GM06990 (cell line): ENCODE data around the gene CHAC1.

Source experiments
- DNase-seq: peaks from one replicate; pipeline ENCODE4 v3.0.0-alpha.2; 2011; ENCODE audit not compliant: insufficient read length; ENCODE audit errors: extremely low read depth
- H3K27me3 ChIP-seq: replicated peaks from 2 replicates; pipeline ENCODE4 v1.6.0; 2011; ENCODE audit warnings: low read length; ENCODE audit not compliant: control insufficient read depth, insufficient read depth
- H3K36me3 ChIP-seq: 2 replicates; pipeline ENCODE4 v1.5.1; 2011; ENCODE audit warnings: low read length; ENCODE audit not compliant: control insufficient read depth, insufficient read depth
- H3K4me3 ChIP-seq: replicated peaks from 2 replicates; pipeline ENCODE4 v1.5.1; 2011; ENCODE audit warnings: low read depth, mild to moderate bottlenecking, control low read depth, low read length
- CTCF ChIP-seq: IDR thresholded peaks from 2 replicates; pipeline ENCODE4 v1.5.1; 2011; ENCODE audit warnings: low read length, control low read depth, mild to moderate bottlenecking, inconsistent platforms; ENCODE audit not compliant: insufficient read depth, poor library complexity, severe bottlenecking

CHAC1 gene

GRCh38 chr15:40955930-40956540 lies 2.8 kb downstream of the CHAC1 start:
- no peak for TF ChIP-seq CTCF
- no peaks in the 10 kb centered on the region for H3K27me3 ChIP-seq
- H3K4me3 ChIP-seq = no peak overlapping the region
- no peaks in the 10 kb centered on the region; the same call in 1 of the 2 replicates for H3K36me3 ChIP-seq
- no peak for DNase-seq

- DNase-seq = no peak
- no peak for TF ChIP-seq CTCF
- Histone ChIP-seq H3K4me3 (no peak overlapping the region), H3K36me3 (no peaks in the 10 kb centered on the region; the same call in 1 of the 2 replicates), H3K27me3 (no peaks in the 10 kb centered on the region)
These were observed 3.3 kb downstream of the CHAC1 start for GRCh38 chr15:40956541-40956982.

GRCh38 chr15:40957041-40957555 lies 3.8 kb downstream of the CHAC1 start:
- no peak for TF ChIP-seq CTCF
- no peak overlapping the region for H3K4me3 ChIP-seq
- DNase-seq = no peak
- H3K27me3 ChIP-seq = no peaks in the 10 kb centered on the region
- H3K36me3 ChIP-seq = no peaks in the 10 kb centered on the region; the same call in 1 of the 2 replicates

- Histone ChIP-seq H3K4me3 (no peak overlapping the region), H3K36me3 (no peaks in the 10 kb centered on the region; the same call in 1 of the 2 replicates), H3K27me3 (no peaks in the 10 kb centered on the region)
- no peak for TF ChIP-seq CTCF
- DNase-seq = no peak
These were observed 4.3 kb downstream of the CHAC1 start for GRCh38 chr15:40957581-40958051.

DNA sequence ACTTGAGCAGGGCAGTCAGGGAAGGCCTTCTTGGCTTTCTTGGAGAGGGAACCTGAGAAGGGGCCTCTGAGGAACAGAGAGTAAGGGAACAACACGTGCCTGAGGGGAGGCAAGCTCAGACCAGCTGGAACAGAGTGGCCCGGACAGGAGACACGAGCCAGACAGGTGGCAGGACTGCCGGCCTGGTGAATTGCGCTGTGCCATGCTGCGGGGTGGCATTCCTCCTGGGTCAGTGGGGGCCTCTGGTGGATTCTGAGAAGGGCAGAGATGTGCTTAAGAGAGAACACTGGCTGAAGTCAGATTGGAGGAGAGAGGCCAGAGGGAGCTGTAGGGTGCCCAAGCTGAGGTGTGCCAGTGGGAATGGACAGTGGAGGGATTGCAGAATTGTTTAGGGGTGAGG lies 4.9 kb downstream of the CHAC1 start:
- Histone ChIP-seq H3K36me3 (no peaks in the 10 kb centered on the region; the same call in 1 of the 2 replicates), H3K27me3 (no peaks in the 10 kb centered on the region), H3K4me3 (no peak overlapping the region)
- no peak for TF ChIP-seq CTCF
- DNase-seq = no peak

DNA sequence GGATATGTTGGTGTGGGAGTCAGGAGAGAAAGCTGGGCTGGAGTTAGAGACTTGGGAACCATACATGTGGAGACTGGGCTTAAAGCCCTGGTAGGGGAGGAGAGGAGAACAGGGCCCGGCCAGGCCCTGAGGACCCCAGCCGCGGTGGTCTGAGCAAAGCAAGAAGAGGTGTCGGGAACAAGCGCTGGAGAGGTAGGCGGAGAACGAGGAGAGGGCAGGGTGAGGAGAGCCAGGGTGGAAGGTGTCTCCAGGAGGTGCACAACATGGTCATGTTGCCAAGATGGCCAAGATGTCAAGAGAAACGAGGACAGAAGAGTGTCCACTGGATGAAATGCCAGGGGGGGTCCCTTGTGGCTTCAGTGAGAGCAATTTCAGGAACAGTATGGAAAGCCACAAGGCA lies 5.5 kb downstream of the CHAC1 start:
- no peak overlapping the region for H3K4me3 ChIP-seq
- TF ChIP-seq CTCF = no peak
- no peaks in the 10 kb centered on the region for H3K27me3 ChIP-seq
- no peaks in the 10 kb centered on the region; the same call in 1 of the 2 replicates for H3K36me3 ChIP-seq
- DNase-seq = no peak
